NCI-H2196 treated with DMSO at 0.1 percent for 48 hours (cell line): ENCODE data around the gene KRTCAP2.

Source experiments
- DNase-seq: peaks from one replicate; lab custom pipeline; 2025; ENCODE audit not compliant: unreplicated experiment; lab: John Stamatoyannopoulos, UW

KRTCAP2 gene

GRCh38 chr1:155135415-155136028, 37.6 kb downstream of the KRTCAP2 start, which contains the start of gene SLC50A1:
TSS of gene SLC50A1 (plus strand) at chr1:155135852. CDS start at chr1:155135912, 60 bp downstream.
- peak; percentile 91 for DNase-seq

- DNase-seq: peak; percentile 46
Measured at GRCh38 chr1:155134880-155135414, 38.2 kb downstream of the KRTCAP2 start.

DNA sequence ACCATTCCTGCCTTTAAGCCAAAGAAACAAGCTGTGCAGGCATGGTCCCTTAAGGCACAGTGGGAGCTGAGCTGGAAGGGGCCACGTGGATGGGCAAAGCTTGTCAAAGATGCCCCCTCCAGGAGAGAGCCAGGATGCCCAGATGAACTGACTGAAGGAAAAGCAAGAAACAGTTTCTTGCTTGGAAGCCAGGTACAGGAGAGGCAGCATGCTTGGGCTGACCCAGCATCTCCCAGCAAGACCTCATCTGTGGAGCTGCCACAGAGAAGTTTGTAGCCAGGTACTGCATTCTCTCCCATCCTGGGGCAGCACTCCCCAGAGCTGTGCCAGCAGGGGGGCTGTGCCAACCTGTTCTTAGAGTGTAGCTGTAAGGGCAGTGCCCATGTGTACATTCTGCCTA, 38.8 kb downstream of the KRTCAP2 start:
- no peak for DNase-seq

DNA sequence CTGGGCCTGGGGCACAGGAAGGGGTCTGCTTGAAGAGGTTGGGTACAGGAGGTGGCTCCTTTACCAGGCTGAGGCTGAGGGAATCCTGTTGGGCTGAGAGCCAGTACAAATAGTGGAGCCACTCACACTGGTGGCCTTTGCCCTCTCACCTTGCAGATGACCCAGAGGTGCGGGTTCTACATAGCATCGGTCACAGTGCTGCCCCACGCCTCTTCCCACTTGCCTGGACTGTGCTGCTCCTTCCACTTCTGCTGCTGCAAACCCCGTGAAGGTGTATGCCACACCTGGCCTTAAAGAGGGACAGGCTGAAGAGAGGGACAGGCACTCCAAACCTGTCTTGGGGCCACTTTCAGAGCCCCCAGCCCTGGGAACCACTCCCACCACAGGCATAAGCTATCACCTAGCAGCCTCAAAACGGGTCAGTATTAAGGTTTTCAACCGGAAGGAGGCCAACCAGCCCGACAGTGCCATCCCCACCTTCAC, 39.3 kb downstream of the KRTCAP2 start:
- no peak for DNase-seq

GRCh38 chr1:155131856-155132255, 41.2 kb downstream of the KRTCAP2 start:
- DNase-seq: no peak

GRCh38 chr1:155131285-155131684, 41.8 kb downstream of the KRTCAP2 start:
- DNase-seq: no peak

- no peak for DNase-seq
Measured at GRCh38 chr1:155130272-155131006, 42.7 kb downstream of the KRTCAP2 start.

DNA sequence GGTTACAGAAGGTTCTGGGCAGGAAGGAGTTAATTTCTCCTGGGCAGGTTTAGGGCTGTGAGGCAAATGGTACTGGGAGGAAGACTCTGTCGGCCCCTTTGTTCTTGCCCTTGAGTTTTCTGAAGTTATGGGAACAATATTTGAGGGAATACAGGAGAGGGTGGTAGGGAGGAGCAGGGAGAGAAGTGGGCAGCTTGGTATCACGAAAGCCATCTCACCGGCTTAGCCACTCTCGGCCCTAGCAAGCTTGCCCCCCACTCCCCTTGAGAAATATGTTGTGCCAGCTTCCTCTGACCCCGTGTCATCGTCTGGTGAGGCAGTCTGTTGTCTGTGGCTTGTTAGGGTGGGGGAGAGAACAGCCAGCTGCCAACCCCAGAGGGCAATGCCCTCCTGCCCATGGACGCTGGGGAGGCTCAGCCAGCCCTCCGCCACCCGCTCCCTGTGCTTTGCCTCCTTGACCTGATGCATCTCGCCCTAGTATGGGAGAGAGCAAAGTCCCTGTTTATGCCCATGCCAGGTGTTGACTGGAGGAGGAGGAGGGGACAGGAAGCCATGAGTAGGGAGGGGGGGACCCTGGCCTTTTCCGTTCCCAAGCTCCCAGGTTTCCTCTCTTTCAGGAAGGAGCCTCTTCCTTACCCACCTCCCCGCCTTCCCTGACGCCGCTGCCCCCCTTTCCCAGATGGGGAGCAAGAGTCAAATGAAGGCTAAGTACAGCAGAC, 44.2 kb downstream of the KRTCAP2 start:
- DNase-seq: no peak

DNA sequence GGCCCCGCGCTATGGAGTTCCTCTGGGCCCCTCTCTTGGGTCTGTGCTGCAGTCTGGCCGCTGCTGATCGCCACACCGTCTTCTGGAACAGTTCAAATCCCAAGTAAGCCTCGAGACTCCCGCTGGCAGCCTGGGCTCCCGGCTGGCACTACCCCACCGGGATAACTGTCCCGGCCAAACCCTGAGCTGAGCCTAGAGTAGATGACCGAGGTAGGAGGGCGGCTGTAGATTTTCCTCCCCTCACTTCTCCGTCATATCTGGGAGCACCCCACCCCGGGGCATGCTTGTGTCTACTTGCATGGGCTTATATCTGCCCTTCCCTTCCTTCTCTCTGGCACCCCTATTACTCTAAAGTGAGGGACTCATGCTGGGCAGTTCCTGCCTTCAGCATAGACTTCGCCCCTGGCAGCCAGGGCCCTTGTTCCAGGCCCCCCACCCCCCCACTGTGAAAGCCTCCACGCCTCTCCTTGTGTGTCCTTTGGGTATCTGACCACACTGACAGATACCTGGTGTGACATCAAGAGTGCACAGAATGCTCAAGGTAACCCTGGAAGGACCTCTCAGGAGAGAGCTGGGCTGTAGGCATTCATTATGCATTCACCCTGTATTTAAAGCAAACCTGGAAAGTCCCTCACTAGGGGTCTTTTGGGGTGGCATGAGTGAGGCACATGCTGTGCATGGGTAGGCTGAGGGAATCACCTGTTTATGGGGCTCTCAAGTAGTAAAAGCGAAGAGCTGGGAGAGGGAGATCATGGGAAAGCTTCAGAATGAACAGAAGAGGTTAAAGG, 44.9 kb downstream of the KRTCAP2 start:
- DNase-seq: no peak

DNA sequence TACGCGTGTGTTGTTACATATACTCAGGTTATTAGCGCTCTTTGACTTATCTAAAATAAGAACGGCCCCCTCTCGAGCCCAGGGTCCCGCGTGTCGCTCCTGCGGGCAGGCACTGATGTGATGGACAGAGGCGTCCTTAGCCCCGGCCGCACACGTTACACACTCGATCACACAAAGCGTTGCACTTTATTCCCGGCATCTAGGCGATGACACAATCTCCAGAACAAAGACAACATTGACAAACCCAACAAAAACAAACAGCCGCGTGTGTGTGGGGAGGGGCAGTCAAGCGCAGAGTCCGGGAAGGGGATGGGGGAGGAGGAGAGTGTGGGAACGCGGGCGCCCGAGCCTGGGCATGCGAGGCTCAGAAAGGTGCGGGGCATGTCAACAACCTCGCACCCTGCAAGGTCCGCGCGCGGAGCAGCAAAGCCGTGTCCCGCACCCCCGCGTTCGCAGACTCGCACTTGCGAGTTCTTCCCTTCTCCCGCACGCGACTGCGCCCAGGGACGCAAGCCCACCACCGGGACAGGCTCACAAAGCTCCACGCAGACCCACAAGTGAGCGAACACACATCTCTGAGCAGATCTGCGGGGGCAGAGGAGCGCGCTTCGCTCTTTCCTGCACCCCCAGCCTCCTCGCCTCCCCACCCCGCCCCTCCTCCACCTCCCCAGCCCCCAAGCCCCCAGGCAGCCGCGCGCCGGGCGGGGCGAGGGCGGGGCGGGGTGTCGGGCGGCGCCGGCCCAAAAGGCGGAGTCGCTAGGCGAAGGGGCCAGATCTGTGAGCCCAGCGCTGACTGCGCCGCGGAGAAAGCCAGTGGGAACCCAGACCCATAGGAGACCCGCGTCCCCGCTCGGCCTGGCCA, 45.8 kb downstream of the KRTCAP2 start, which contains the start of gene EFNA1:
EFNA1 (plus strand) TSS at position 772 of the 862 bp plus-strand sequence. CDS start 102 bp downstream, outside the sequence.
- peak; percentile 24 for DNase-seq

- peak; percentile 62 for DNase-seq
Measured at GRCh38 chr1:155126556-155127104, 46.5 kb downstream of the KRTCAP2 start.

DNA sequence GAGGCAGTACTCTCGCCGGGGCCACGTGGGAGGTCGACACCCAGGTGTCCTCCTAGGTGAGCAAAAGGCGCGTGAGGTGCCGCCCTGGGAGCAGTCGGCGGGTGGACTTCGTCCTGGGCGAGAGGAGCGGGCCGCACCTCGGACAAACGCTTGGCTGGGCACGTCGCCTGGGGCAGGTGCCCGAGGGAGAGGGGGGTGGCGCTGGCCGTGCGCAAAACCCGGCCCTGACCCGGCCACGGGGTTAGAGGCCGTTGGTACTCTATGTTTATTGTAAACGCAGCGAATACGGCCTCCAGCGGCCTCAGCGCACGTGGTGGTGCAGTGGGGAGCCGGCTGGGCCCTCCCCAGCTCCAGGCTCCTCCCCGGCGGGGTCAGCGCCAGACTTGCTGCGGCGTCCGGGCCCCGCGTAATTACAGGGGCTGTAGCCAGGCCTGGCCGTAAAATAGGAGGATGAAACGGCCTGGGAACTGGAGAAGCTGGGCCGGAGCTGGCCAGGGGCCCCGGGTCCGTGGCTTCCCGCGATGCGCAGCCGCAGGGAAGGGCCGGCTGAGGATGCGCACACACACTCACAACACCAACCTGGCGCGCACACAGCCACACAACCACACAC, 47.1 kb downstream of the KRTCAP2 start:
- peak; percentile 63 for DNase-seq

DNA sequence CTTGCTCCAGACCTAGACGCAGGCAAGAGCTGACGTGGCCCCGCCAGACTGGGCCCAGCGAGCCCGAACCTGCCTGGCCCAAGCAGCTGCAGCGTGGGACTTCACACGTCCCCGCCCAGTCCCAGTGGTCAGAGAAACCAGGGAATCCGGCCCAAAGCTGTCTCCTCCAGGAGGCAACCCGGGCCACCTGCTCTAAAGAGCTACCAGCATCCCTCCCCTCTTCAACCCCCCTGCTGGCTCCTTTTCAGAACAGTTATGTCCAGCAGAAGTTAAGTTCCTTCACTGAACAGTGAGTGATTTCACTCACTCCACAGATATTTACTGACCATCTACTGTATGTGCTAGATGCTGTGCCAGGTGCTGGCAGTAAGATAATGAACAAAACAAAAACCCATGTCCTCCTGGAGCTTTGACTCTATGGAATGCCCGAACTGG, 47.6 kb downstream of the KRTCAP2 start:
- DNase-seq: no peak

DNA sequence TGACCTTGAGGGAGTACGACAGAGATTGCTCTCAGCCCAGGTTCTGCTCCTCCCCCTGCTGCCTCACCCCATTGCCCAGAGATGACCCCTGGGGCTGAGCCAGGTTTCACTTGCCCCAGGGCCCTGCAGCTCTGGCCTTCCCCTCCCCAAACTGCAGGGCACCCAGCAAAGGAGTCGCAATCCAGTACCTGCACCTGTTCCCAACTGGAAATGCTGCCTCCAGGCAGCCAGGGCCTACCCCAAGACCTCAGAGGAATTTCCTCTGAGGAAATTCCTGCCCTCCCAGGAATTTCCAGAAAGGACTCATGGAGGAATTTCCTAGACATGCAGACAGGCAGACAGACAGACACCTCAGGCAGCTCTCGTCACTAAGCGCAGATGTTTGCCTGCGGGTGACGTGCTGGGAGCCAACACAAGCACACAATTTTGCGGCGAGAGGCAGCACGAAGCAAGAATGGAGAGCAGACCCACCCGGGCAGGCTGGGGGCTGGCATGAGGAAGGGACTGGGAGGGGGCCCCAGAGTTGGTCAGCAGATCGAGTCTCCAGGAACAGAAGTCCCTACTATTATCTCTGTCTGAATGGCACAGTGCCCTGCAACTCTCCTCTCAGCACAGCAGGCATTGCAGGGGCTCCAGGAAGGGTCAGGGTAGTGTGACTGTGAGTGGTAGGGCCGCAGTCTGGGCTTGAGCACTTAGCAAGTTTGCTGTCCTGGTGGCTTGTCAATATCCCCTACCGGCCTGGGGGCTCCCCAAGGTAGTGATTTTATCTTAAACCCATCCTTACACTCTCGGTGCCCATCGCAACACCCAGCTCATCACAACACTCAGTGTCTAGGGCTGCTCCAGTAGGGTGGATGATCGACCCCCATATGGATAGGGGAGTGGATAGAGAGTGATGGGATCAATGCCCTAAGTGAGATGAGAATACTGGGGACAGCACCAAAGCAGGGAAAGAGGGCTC, 48.3 kb downstream of the KRTCAP2 start:
- DNase-seq: no peak

GRCh38 chr1:155123801-155124200, 49.3 kb downstream of the KRTCAP2 start:
- no peak for DNase-seq

GRCh38 chr1:155122308-155122707, 50.8 kb downstream of the KRTCAP2 start:
- DNase-seq: no peak

GRCh38 chr1:155121249-155121648, 51.9 kb downstream of the KRTCAP2 start:
- no peak for DNase-seq

DNA sequence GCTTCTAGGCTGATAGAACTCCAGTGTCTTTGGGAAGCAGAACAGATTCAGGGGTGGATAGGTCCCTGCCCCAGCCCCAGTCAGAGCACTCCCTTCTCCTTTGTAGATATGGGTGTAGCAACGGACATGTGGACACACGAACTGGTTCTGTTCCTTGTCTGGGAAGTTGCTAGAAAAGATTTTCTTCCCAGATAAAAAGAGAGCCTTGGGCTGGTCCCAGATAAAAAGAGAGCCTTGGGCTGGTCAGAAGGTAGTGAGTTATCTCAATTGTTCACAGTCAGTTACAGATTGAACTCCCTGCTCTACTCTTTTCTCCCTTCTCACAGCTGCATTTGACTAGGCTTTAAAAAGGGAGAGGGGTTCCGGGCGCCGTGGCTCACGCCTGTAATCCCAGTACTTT, 52.9 kb downstream of the KRTCAP2 start:
- DNase-seq: no peak
